ENCODE results near the gene WNT9B. TPM values are rescaled to one million over a fixed set of nuclear protein-coding genes. Genes with fewer than 3 reads are reported as not detected.

Gene WNT9B
- total RNA-seq, 1 donor from 2014 or later, result 0.98 TPM

GRCh38 chr17:46935658-46936266 is 84.4 kb downstream of the WNT9B start:
- TF ChIP-seq, protein P1, sequence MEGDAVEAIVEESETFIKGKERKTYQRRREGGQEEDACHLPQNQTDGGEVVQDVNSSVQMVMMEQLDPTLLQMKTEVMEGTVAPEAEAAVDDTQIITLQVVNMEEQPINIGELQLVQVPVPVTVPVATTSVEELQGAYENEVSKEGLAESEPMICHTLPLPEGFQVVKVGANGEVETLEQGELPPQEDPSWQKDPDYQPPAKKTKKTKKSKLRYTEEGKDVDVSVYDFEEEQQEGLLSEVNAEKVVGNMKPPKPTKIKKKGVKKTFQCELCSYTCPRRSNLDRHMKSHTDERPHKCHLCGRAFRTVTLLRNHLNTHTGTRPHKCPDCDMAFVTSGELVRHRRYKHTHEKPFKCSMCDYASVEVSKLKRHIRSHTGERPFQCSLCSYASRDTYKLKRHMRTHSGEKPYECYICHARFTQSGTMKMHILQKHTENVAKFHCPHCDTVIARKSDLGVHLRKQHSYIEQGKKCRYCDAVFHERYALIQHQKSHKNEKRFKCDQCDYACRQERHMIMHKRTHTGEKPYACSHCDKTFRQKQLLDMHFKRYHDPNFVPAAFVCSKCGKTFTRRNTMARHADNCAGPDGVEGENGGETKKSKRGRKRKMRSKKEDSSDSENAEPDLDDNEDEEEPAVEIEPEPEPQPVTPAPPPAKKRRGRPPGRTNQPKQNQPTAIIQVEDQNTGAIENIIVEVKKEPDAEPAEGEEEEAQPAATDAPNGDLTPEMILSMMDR (IDR thresholded peaks at IDR 0.05; ENCODE audit: unreplicated experiment), result no peak
- H3K4me3 Mint-ChIP-seq (ENCODE audit: low read depth), result no peak overlapping the region
- peaks cover 18% of the 10 kb centered on the region for H3K36me3 Mint-ChIP-seq (ENCODE audit: insufficient read depth)

More at GRCh38 chr17:46935658-46936266, 84.4 kb downstream of the WNT9B start:
- DNase-seq (ENCODE audit: low spot score, unreplicated experiment), result no peak
- H3K4me1 Mint-ChIP-seq (ENCODE audit: low read depth), result no peaks in the 10 kb centered on the region
- H3K27ac Mint-ChIP-seq, result no peak overlapping the region
- H3K9me3 Mint-ChIP-seq (ENCODE audit: low read depth), result no peaks in the 10 kb centered on the region
- no peaks in the 10 kb centered on the region for H3K27me3 Mint-ChIP-seq

Other genes starting within 250 kb of the WNT9B start
- gene WNT3, start 32.9 kb upstream of the WNT9B start, total RNA-seq, result 7.2 and 8.1 TPM in 2 replicates
- 57.1 and 63.2 TPM in 2 replicates for gene GOSR2, start 71.6 kb downstream of the WNT9B start, total RNA-seq
- gene RPRML, start 127.7 kb downstream of the WNT9B start, total RNA-seq, result not detected in 2 replicates

Data from progenitor cell of endocrine pancreas (in vitro differentiated cells).